Measurements from ENCODE around the gene ANO1.

ANO1 gene

GRCh38 chr11:70107756-70108155, 29.6 kb downstream of the ANO1 start:
- no peak overlapping the region for H3K4me3 ChIP-seq (ENCODE audit: low read depth, low read length)
- no peak for DNase-seq (ENCODE audit: low read depth)

- H3K4me3 ChIP-seq (ENCODE audit: low read depth, low read length): no peak overlapping the region
- no peak for DNase-seq (ENCODE audit: low read depth)
These were observed 30.1 kb downstream of the ANO1 start for GRCh38 chr11:70108250-70108649.

- H3K4me3 ChIP-seq (ENCODE audit: low read depth, low read length): no peak overlapping the region
- no peak for DNase-seq (ENCODE audit: low read depth)
These were observed 30.9 kb downstream of the ANO1 start for GRCh38 chr11:70109006-70109405.

GRCh38 chr11:70109903-70110302, 31.8 kb downstream of the ANO1 start:
- no peak for DNase-seq (ENCODE audit: low read depth)
- no peak overlapping the region for H3K4me3 ChIP-seq (ENCODE audit: low read depth, low read length)

- no peak overlapping the region for H3K4me3 ChIP-seq (ENCODE audit: low read depth, low read length)
- no peak for DNase-seq (ENCODE audit: low read depth)
These were observed 32.5 kb downstream of the ANO1 start for GRCh38 chr11:70110538-70111055.

GRCh38 chr11:70111269-70112016, 33.3 kb downstream of the ANO1 start:
- no peak overlapping the region for H3K4me3 ChIP-seq (ENCODE audit: low read depth, low read length)
- DNase-seq (ENCODE audit: low read depth): no peak

GRCh38 chr11:70112017-70112434, 33.9 kb downstream of the ANO1 start:
- no peak overlapping the region for H3K4me3 ChIP-seq (ENCODE audit: low read depth, low read length)
- no peak for DNase-seq (ENCODE audit: low read depth)

GRCh38 chr11:70113801-70114200, 35.7 kb downstream of the ANO1 start:
- DNase-seq (ENCODE audit: low read depth): no peak
- no peak overlapping the region for H3K4me3 ChIP-seq (ENCODE audit: low read depth, low read length)

GRCh38 chr11:70115778-70116177, 37.7 kb downstream of the ANO1 start:
- no peak overlapping the region for H3K4me3 ChIP-seq (ENCODE audit: low read depth, low read length)
- no peak for DNase-seq (ENCODE audit: low read depth)

- no peak overlapping the region for H3K4me3 ChIP-seq (ENCODE audit: low read depth, low read length)
- DNase-seq (ENCODE audit: low read depth): no peak
These were observed 38.4 kb downstream of the ANO1 start for GRCh38 chr11:70116386-70117065.

- DNase-seq (ENCODE audit: low read depth): no peak
These were observed 39.5 kb downstream of the ANO1 start for GRCh38 chr11:70117567-70118145.

GRCh38 chr11:70118642-70119041, 40.5 kb downstream of the ANO1 start:
- no peak overlapping the region for H3K4me3 ChIP-seq (ENCODE audit: low read depth, low read length)
- DNase-seq (ENCODE audit: low read depth): no peak

More at GRCh38 chr11:70117567-70118145, 39.5 kb downstream of the ANO1 start:
- H3K4me3 ChIP-seq (ENCODE audit: low read depth, low read length): no peak overlapping the region

- no peak for DNase-seq (ENCODE audit: low read depth)
- no peak overlapping the region for H3K4me3 ChIP-seq (ENCODE audit: low read depth, low read length)
These were observed 41.4 kb downstream of the ANO1 start for GRCh38 chr11:70119502-70119901.

GRCh38 chr11:70120674-70121073, 42.6 kb downstream of the ANO1 start:
- no peak for DNase-seq (ENCODE audit: low read depth)
- H3K4me3 ChIP-seq (ENCODE audit: low read depth, low read length): no peak overlapping the region

- no peak for DNase-seq (ENCODE audit: low read depth)
- no peak overlapping the region for H3K4me3 ChIP-seq (ENCODE audit: low read depth, low read length)
These were observed 44.5 kb downstream of the ANO1 start for GRCh38 chr11:70122490-70123198.

GRCh38 chr11:70123711-70124110, 45.6 kb downstream of the ANO1 start:
- no peak overlapping the region for H3K4me3 ChIP-seq (ENCODE audit: low read depth, low read length)
- no peak for DNase-seq (ENCODE audit: low read depth)

GRCh38 chr11:70124321-70125000, 46.3 kb downstream of the ANO1 start:
- DNase-seq (ENCODE audit: low read depth): no peak
- no peak overlapping the region for H3K4me3 ChIP-seq (ENCODE audit: low read depth, low read length)

GRCh38 chr11:70126494-70126893, 48.4 kb downstream of the ANO1 start:
- no peak for DNase-seq (ENCODE audit: low read depth)
- no peak overlapping the region for H3K4me3 ChIP-seq (ENCODE audit: low read depth, low read length)

GRCh38 chr11:70127653-70128434, 49.7 kb downstream of the ANO1 start:
- DNase-seq (ENCODE audit: low read depth): no peak

More at GRCh38 chr11:70127653-70128434, 49.7 kb downstream of the ANO1 start:
- no peak overlapping the region for H3K4me3 ChIP-seq (ENCODE audit: low read depth, low read length)
